ENCODE data around the gene LHX8.
"Not testable (repeated sequence)": the region's sequence is repeated elsewhere in the genome, so short reads cannot be mapped to it uniquely, and the experiment has no call there.

LHX8 gene

DNA sequence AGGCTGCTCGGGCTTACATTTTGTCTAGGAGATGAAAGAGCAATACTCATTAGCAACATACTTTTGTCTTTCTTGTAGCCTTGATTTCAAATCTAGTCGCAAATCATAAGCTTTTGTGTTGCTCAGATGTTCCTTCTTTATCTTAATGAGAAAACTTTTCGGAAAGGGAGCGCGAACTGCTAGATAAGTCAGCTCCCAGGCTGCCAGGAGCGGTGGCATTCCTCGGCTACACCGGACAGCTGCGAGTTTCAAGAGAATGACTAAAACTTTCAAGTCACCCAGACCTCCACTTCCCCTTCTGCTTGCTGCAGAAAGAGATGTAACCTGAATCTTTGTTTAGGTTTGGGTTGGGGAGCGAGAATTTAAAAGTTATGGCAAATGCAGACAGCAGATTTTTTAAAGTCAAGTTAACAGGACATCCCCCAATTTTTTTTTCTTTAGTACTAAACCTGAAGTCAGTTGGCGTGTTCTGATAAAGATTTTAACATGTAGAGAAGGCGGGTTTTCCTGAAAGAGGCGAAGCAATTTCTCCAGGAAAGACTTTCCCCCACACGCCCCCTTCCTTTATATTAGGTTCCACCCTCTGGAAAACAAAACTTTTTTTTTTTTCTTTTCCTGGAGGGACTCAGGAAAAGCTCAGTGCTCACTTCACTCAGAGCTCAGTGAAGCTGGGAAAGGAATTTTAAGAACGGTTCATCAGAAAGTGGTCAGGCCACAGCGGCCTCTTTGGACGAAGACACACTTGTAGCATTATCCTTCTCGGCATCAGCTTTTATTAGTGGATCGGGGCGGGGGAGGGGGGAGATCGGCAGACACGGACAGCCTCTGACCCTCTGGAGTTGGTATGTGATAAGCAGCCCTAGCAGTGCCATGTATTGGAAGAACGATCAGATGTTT, at the start of gene LHX8:
TSS of gene LHX8 (plus strand) at position 639 of the 897 bp plus-strand sequence. CDS start 2,227 bp downstream, outside the sequence.
- DNase-seq (ENCODE audit: low spot score) (no peak), FAIRE-seq (no peak)

DNA sequence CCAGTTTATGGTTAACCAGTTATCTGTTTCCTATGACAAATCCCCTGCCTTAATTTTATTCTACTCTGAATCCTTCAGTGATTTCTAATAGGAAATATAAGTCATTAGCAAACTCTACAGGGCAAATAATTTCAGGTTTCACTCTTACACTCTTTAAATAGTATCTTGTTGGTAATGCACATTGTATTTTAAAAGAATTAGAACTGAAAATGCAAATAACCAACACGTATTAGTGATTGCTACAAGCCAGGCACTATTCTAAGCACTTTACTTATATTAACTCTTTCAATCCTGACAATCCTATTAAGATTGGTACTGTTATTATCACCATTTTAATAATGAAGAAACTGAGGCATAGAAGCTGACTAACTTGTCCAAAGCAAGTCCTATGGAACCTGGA, 48.3 kb upstream of the LHX8 start:
- FAIRE-seq = no peak
- DNase-seq (ENCODE audit: low spot score) = no peak

DNA sequence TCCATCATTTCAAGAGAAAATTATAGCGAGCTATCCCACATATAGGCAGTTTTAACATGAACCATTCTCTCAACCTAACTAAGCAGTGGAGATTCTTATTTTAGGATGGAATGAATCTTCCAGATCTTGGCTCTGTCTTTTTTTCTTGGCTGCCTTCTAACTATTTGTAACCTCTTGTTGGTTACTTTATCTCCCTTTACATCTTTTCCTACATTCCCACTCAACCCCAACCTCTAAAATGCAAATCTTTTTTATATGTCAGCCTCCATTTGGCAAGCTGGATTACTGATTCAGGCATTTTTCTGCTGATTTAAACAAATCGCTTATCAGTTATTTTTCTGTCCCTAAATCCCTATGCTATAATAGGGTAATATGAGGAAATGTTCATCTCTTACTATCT, 46.9 kb upstream of the LHX8 start:
- DNase-seq (ENCODE audit: low spot score) = no peak
- FAIRE-seq = no peak

DNA sequence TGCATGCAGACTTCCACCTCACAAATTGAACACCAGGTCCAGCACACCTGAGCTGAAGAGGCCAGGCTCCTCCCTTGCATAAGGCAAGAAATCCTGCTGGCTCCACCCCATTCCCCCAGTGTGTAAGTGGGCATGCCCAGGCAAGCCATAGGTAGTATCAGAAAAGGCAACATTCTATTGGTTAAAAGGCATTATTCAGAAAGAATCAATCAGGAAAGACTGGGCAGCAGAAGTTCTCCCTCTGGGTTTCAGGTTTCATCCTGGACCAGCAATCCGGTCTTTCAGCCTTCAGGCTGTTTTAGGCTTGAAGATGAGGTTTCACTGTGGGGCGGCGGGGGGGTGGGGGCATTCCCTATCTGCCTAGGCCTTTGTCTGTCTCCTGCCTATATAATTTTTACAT, 42.0 kb upstream of the LHX8 start:
- FAIRE-seq (no peak), DNase-seq (ENCODE audit: low spot score) (no peak)

DNA sequence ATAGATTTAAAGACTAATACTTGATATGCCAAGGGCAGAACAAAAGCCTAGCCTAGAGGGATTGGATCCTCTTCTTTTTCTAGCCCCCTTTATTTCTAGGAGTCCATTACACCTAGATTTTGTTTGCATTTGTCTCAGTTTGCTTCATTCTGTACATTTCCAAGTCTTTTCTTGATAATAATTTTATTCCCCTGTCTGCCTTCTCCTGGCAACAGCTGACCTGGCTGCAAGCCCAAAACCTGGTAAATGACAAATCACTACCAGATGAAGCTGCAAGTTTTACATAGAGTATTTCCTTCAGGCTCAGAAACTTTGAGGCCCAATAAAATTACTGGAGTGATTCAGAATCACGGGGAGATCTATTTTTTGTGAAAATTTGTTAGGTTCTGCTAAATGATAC, 36.5 kb upstream of the LHX8 start:
- DNase-seq (ENCODE audit: low spot score) (no peak), FAIRE-seq (no peak)

DNA sequence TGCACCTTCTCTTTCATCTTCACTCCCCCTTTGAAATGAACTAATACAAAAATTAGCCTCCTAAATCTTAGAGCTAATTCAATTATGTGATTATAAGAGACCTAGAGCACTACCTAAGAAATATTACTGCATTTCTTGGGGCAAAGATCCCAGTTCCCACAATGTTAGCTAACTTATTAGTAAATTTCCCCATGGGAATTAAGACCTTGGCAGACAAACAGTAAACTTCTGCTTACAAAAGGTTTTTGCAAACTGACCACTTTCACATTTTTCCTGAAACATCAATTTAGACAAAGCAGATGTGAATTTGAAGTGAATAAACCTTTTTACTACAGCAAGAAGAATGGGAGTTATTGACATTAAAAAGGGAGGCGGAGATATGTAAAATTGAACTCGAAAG, 34.6 kb upstream of the LHX8 start:
- DNase-seq (ENCODE audit: low spot score) (no peak), FAIRE-seq (no peak)

DNA sequence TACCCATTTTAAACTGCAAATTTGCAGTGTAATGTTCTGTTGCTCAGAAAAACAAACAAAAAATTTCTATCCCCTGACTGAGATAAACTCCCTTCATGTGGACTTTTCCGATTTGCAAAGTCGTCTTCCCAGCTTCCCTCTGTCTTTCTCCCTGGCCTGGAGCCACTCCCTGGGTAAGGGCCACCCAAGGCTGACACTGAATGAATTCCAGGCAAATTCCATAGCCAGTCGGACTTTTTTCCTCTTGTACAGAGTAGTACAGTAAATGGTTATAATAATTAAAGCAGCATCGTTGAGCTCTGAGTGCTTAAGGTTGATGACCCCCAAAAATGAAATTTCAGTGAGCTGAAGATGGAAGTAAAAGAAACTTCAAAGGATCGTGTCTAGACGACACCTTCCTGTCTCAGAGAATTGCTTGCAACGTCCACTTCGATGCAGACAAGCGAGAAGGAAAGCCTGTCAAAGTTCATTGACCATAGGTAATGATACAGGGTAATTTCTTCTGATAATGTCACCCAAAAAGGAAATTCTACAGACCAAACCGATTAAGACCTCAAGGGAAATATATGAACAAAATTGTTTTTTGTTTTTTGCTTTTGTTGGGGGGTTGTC, 33.6 kb upstream of the LHX8 start:
- FAIRE-seq (no peak), DNase-seq (ENCODE audit: low spot score) (no peak)

DNA sequence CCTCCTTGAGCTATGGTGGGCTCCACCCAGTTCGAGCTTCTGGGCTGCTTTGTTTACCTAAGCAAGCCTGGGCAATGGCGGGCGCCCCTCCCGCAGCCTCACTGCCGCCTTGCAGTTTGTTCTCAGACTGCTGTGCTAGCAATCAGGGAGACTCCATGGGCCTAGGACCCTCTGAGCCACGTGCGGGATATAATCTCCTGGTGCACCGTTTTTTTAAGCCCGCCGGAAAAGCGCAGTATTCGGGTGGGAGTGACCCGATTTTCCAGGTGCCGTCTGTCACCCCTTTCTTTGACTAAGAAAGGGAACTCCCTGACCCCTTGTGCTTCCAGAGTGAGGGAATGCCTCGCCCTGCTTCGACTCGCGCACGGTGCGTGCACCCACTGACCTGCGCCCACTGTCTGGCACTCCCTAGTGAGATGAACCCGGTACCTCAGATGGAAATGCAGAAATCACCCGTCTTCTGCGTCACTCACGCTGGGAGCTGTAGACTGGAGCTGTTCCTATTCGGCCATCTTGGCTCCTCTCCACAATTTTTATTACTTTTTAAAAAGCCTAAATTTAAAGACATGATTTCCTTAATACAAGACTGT, 21.7 kb upstream of the LHX8 start:
- FAIRE-seq; DNase-seq (ENCODE audit: low spot score): not testable (repeated sequence)

DNA sequence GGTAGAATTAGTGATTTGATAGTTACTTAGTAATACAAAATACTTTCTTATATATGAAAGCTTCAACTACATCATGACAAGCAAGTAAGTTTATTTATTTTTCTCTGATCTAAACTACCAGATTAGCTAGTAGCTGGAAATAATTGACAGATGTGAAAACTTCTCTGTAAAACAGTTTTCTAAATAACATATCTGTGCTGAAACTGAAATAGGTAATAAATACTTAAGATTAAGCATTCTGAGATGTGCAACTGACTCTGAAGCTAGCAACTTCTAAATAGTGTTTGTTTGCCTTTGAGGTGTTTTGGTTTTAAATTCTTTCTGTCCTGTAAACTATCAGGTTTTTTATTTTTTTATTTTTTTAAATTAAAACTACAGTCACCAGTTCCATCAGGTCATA, 18.5 kb upstream of the LHX8 start:
- DNase-seq (ENCODE audit: low spot score) = no peak
- no peak for FAIRE-seq

DNA sequence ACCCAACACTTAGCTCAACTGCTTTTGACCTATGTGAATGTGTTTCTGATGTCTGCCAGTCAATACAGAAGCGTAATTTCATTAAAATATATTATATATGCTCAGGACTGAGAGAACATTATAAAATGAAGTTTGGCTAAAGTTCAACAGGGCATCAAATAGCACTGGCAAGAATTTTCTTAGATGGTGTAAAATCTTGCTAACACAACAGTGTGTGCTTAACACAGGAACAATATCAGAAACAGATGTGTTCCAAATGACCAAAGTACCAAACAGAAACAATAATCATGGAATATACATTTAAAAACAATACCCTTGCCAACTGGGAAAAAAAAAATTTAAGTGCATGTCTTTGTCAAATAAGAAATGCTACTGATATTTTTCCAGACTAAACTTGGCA, 10.4 kb upstream of the LHX8 start:
- FAIRE-seq = no peak
- no peak for DNase-seq (ENCODE audit: low spot score)

DNA sequence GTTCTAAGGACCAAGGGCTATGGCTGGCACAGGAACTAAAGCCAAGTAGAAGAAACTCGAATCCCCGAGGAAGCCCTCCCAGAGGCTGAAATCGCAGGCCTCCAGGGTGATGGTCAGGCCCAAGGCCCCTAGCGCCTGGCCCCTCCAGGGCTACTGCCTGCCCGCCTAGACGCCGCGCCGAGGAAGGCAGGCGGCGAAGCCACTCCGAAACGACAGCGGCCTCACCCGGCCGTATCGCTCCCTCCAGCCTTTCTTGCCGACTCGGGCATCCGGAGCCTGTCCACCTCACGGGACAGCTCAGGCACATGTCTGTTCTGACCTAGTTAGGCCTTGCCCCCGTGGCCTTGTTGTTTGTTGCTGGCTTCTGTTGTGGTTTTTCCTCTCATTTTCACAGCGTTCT, 9.7 kb upstream of the LHX8 start:
- FAIRE-seq (no peak), DNase-seq (ENCODE audit: low spot score) (no peak)

DNA sequence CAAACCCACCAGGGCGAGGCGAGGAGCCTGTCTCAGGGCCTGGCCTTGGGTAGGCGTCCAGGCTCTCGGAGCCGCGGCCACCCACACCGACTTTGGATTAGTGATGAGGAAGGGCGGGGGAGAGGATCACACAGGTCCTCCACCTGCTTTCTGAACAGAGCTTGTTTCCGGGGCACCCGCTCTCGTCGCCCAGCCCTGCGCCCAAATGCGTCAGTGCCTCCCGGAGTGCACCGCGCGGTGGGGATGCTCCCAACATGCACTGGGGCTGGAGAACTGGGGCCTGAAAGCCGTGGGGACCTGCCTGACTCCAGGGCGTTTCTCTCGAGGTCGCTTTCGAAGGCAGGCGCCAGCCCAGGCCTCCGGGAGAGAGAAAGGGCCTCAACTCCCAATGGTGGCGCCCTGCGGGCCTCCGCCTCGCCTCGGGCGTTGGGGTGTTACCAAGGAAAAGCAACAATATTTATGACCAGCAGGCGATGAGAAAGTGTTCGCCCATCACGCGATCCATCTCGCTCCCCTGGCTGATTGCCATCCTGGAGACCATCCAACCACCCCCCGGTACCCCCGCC, 8.9 kb upstream of the LHX8 start:
- DNase-seq (ENCODE audit: low spot score) (no peak), FAIRE-seq (no peak)

DNA sequence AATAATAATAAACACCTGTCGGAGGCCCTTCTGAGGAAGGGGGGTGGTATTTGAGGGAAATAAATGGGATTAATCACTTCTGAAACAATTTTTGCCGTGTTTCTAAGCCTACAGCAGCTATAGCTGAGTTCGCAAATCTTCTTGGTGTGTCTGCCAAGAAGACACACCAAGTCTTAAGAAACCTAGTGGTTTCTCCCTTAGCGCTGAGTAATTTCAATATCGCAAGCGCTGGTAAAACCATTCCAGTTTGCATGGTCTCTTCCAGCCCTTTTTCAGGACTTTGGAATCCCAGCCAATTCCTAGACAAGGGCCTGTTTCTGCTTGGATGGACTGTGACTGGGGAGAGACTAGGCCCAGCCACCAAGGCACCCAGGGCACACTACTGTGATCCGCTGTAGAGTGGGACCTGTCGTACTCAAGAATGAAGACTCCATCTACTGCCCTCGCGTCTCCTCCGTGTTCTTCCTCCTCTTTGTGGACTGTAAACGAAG, 7.5 kb upstream of the LHX8 start:
- no peak for FAIRE-seq

DNA sequence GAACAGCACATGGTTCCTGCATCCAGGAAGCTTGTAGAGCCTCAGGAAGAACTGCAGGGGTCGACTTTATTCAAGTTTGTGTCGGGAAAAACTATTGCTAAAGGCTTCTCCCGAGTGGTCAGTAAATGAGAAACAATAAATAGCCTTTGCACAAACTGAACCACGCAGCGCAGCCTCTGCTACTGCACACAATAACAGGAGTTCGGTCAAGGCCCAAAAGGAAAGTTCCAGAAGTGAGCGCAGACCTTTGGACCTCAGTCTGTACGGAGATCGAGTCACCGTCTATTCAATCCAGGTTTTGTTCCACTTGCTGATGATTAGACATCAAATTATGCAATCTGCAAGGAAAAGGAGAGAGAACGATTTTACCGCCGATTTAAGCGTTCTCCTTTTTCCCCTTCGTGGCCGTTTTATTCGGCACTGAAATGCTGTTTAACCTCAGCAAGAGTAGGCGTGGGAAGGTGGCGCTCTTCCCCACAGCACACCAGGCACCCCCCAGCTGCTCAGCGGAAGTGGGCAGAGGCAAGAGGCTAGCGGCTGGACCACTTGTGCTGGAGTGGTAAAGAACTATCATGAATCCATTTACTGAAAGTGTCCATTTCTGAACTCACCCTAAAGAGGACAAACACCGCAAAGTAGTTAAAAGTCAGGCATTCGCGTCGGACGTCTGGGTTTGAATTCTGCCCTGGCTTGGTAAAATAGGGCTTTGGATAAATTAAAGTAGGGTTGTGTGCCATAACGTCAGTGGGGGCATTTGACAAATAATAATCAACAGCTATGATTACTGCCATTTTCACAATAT, 6.1 kb upstream of the LHX8 start:
- no peak for FAIRE-seq
- DNase-seq (ENCODE audit: low spot score) = no peak

More for the DNA sequence above, 7.5 kb upstream of the LHX8 start:
- DNase-seq (ENCODE audit: low spot score) = no peak

DNA sequence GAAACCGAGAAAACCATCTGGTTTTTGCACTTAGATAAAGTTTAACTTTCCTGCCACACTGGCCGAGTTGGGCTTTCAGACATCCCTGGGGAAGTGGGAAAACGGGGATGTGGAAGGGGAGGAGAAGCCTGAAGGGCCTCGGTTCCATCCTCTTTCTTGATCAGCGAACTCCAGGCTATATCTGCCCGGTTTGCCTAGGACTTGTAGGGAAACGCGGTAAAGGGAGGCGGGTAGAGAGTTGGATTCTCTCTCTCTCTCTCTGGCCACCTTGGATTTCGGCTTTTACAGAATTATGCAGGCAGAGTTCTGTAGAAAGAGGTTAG, 4.6 kb upstream of the LHX8 start:
- FAIRE-seq (no peak), DNase-seq (ENCODE audit: low spot score) (no peak)

DNA sequence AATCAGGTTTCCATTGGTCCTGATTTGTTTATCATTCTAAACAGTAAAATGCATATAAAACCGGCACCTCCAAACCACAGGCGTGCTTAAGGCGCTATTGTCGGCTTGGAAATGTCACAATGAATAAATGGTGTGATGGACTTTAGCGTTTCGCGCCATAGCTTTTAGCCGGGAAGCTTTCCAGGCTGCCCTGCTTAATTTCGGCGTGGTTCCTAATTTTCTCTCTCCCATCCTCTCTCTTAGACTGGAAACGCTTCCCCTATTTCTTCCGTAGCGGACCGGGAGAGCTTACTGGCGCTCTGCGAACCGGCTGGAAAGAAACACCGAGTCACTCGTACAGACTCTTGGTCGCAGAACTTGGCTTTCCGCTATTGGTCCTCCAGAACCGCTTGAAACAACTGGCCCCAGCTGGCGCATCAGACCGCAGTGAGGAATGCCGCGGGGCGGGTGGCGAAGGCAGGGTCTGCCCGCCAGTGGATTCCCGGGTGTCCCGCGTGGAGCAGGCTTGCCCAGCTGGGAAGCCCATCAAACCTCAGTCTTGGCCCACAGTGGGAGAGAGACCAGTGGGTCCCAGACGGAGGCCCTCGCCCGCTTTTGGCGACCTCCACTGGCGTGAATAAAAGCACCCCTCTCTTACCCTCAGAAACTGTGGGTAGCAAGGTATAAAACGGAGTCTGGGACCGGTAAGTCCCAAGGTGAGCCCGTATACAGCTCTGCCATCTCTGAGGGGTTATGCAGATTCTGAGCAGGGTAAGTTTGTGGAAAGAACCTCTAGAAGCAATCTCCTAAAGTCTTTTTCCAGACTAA, 4.0 kb upstream of the LHX8 start:
- DNase-seq (ENCODE audit: low spot score) (no peak), FAIRE-seq (no peak)

DNA sequence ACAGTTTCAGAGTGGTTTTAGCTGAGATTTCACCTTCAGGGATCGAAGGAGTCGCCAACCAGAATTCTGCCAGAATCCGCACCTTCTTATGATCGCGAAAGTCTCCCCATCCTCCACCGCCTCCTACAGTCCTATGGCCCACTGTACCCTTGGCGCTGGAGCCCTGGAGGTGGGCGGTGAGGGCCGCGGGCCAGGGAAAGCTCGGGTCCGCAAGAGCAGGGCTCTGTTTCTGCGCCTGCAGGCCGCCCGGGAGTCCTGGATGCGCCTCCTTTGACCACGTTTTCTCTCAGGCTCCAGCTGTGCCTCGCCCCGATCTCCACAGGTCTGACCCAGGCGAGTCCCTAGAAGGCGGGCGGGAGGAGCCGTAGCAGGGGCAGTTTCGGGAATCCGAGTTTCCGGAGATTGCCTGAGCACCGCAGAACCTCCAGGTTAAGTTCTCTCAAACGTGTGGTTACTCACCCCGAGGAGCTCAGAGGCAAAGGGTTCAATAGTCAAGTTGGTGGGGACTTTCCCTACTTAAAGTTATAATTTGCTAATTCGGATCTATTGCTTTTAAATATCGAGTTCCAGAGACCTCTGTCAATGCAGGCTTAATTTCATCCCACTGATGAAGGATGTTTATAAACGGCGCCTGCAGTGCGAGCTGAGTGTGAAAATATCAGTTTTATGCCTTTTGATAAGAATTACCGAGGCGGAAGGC, 3.2 kb upstream of the LHX8 start:
- FAIRE-seq (no peak), DNase-seq (ENCODE audit: low spot score) (no peak)

DNA sequence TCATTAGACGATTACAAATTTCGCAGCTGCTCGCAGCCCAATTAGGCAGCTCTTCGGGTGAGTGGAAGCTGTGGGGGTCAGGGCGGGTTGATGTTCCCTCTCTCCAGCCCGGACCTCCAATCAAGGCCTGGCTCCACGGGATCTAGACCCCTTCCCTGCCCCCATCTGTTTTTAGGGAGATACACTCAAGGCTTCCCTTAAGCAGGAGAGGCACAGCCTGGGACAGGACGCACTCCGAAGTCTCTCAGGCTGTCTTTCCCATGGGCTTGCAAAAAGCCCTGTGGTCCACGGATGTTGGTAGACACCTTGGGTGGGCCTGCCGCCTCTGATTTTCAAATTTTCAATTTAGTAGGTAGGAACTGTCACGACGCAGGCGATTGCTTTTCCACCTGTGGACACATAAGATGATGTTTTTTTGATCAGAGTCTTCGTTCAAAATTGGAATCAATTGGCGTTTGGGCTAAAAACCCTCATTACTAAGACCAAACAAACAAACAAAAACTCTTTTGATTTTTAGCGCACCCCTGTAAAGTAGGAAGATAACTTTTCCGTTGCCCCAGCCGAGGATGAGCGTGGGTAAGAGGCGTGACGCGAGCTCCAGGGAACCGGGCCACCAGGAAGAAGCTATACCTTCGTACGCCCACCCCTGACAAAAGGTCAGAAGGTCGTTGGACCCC, 2.5 kb upstream of the LHX8 start:
- DNase-seq (ENCODE audit: low spot score) = no peak
- no peak for FAIRE-seq

DNA sequence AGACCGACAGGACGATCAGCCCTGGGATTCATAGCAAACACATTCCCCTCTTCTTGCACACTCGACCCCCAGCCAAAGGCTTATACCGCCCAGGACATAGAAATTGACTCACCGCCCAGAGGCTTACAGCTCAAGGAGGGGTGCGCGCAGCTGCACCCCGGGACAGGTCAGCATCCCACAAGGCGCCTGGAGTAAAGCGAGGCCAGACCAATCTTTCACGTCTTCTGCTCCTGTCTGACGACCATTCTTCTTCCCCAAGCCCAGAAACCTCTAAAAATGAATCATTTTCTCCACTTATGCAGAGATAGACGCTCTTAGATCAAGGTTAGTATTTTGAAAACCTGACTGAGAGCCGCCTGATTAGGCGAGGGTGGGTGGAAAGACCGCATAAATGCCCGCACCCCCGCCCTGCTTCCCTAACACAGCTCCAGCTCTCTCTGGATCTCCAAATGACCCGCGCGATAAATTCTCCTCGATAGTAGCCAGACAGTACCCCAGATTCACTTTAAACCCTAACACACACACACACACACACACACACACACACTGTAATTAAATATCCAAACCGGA, 1.9 kb upstream of the LHX8 start:
- no peak for FAIRE-seq
- no peak for DNase-seq (ENCODE audit: low spot score)

All from RCC 7860 (cell line).